K562 (cell line): ENCODE measurements around the gene MYH9. TPM values are rescaled to one million over a fixed set of nuclear protein-coding genes. Genes with fewer than 3 reads are reported as not detected.

Experiments used
- ATAC-seq: fragments of 200-7000 bp; cut with Tn5 transposase; 3 replicates; pipeline ENCODE4 v1.9.1; 2020; ENCODE audit warnings: moderate library complexity
- BruUV-seq: library from RNA; stranded (reverse); fragments of 400-500 nt; replicated peaks from 2 replicates; lab custom pipeline; 2021; lab: Mats Ljungman, UMichigan
- CTCF ChIA-PET: fragments of 300-600 bp; formaldehyde crosslinking; extraction: SDS; loops from one replicate; lab custom pipeline; 2021; ENCODE audit warnings: low intra/inter-chr PET ratio; lab: Yijun Ruan, JAX
- POLR2A ChIA-PET: fragments of 300-600, 350-650 bp; sonication (Branson Sonifier 250); formaldehyde crosslinking; extraction: SDS; loops from one replicate; lab custom pipeline; 2021; ENCODE audit warnings: antibody characterized with exemption, inconsistent platforms; lab: Yijun Ruan, JAX
- DNase-seq, 4 experiments: peaks; one replicate each; pipeline versions ENCODE4 v3.0.0 to v3.0.0-alpha.2; 2011 to 2018; ENCODE audit warnings: low spot score in 3 of 4, mixed read lengths in 3 of 4; ENCODE audit errors: extremely low read depth in 1 of 4
- FAIRE-seq: peaks from 2 replicates; lab custom pipeline; 2011; peaks lifted over from hg19 to GRCh38; lab: Jason Lieb, UNC
- H2AFZ ChIP-seq: 2 replicates; pipeline ENCODE4 v1.6.0; 2011; ENCODE audit warnings: low read depth, low read length, control low read depth, inconsistent platforms
- H3K27ac ChIP-seq: fragments of 200-600 bp; 3 replicates; pipeline ENCODE4 v1.8.0; 2011; ENCODE audit warnings: low read depth, mild to moderate bottlenecking, control low read depth, inconsistent platforms, low read length, moderate library complexity, mixed read lengths; ENCODE audit errors: extremely low read depth
- H3K27me3 ChIP-seq, 2 experiments: fragments of 300-600 bp in 1 of 2; 2 replicates in 1 of 2; 3 replicates in 1 of 2; pipeline versions ENCODE4 v1.6.0 to v1.8.0; 2011; ENCODE audit warnings: inconsistent platforms in 2 of 2, low read length in 2 of 2, mild to moderate bottlenecking in 1 of 2, mixed read lengths in 1 of 2, moderate library complexity in 1 of 2; ENCODE audit not compliant: control insufficient read depth in 2 of 2, insufficient read depth in 2 of 2
- H3K36me3 ChIP-seq: fragments of 300-600 bp; 3 replicates; pipeline ENCODE4 v1.8.0; 2011; ENCODE audit warnings: mild to moderate bottlenecking, low read length, inconsistent platforms; ENCODE audit not compliant: control insufficient read depth, insufficient read depth
- H3K4me1 ChIP-seq, 2 experiments: fragments of 200-600 bp in 1 of 2; replicated peaks in 1 of 2; 2 replicates in 1 of 2; 3 replicates in 1 of 2; pipeline versions ENCODE4 v1.5.1 to v1.8.0; 2011; ENCODE audit warnings: inconsistent platforms in 2 of 2, low read length in 2 of 2, mild to moderate bottlenecking in 1 of 2, mixed read lengths in 1 of 2, moderate library complexity in 1 of 2; ENCODE audit not compliant: control insufficient read depth in 2 of 2, insufficient read depth in 2 of 2
- H3K4me2 ChIP-seq: 2 replicates; pipeline ENCODE4 v1.6.1; 2011; ENCODE audit warnings: low read length, control low read depth, inconsistent platforms, mixed read lengths; ENCODE audit not compliant: insufficient read depth
- H3K4me3 ChIP-seq: fragments of 200-600 bp; sonication (generic), shearing (Covaris generic); 2 replicates; pipeline ENCODE4 v1.5.1; 2016; ENCODE audit warnings: control low read depth, inconsistent platforms
- H3K79me2 ChIP-seq: fragments of 200-600 bp; 3 replicates; pipeline ENCODE4 v1.8.0; 2011; ENCODE audit warnings: low read length, inconsistent platforms; ENCODE audit not compliant: control insufficient read depth, insufficient read depth
- H3K9ac ChIP-seq, 2 experiments: 2 replicates each; pipeline versions ENCODE4 v1.6.0 to v1.6.1; 2011; ENCODE audit warnings: low read depth in 2 of 2, low read length in 2 of 2, control low read depth in 1 of 2, inconsistent platforms in 1 of 2, mild to moderate bottlenecking in 1 of 2, mixed read lengths in 1 of 2; ENCODE audit not compliant: insufficient read depth in 1 of 2
- H3K9me1 ChIP-seq: one replicate; pipeline ENCODE4 v1.6.0; 2011; ENCODE audit warnings: inconsistent platforms, mild to moderate bottlenecking, low read length, moderate library complexity; ENCODE audit not compliant: control insufficient read depth, insufficient read depth
- H3K9me3 ChIP-seq: replicated peaks from 2 replicates; pipeline ENCODE4 v1.5.1; 2011; ENCODE audit warnings: low read depth, low read length, inconsistent platforms; ENCODE audit not compliant: control insufficient read depth, insufficient read depth
- H4K20me1 ChIP-seq: replicated peaks from 2 replicates; pipeline ENCODE4 v1.6.1; 2011; ENCODE audit warnings: low read length, inconsistent platforms, mixed read lengths; ENCODE audit not compliant: control insufficient read depth, insufficient read depth
- FOXM1 ChIP-seq, 2 experiments: fragments of 450-650 bp in 1 of 2; sonication (generic) in 1 of 2; formaldehyde crosslinking in 1 of 2; IDR thresholded peaks; 2 replicates each; pipeline versions ENCODE4 v1.6.1 to v1.9.0; 2017 to 2022; ENCODE audit warnings: low read depth in 2 of 2, mild to moderate bottlenecking in 2 of 2, missing genetic modification reagents in 1 of 2, moderate library complexity in 1 of 2
- MYNN ChIP-seq, 2 experiments: sonication (generic); formaldehyde crosslinking in 1 of 2; IDR thresholded peaks; 2 replicates each; pipeline versions ENCODE4 v1.5.0 to v1.6.1; 2016 to 2020; ENCODE audit warnings: antibody characterized with exemption in 1 of 2, missing genetic modification reagents in 1 of 2
- RREB1 ChIP-seq: fragments of 250-450 bp; sonication (Bioruptor Pico); IDR thresholded peaks from 2 replicates; pipeline ENCODE4 v1.4.0; 2020
- SMARCA4 ChIP-seq: fragments of 450-650 bp; IDR thresholded peaks from 2 replicates; pipeline ENCODE4 v1.6.1; 2016
- ZEB2 ChIP-seq: fragments of 450-650 bp; IDR thresholded peaks from 2 replicates; pipeline ENCODE4 v1.6.1; 2016
- WGBS: fragments of 100-300 bp; shearing (Covaris generic); methylation state at CpG from one replicate; pipeline ENCODE4 v1.1.6; 2016; ENCODE audit warnings: low coverage, mixed read lengths; ENCODE audit not compliant: insufficient coverage; ENCODE audit errors: missing lambda C conversion rate; 5-methylcytosine and 5-hydroxymethylcytosine counted together
- in situ Hi-C: fragments of 300-500 bp; cut with MboI; formaldehyde crosslinking; loops from 4 replicates; pipeline ENCODE4 v1.15.0; 2018; ENCODE audit warnings: inconsistent platforms, mixed read lengths
- intact Hi-C: fragments of 100-400 bp; cut with micrococcal nuclease; formaldehyde crosslinking; loops from 2 replicates; pipeline ENCODE4 v1.14.2; 2022
- polyA plus RNA-seq, 8 experiments: library from polyadenylated mRNA; depleted of rRNA in 4 of 8; stranded (reverse) in 5 of 8; unstranded in 3 of 8; fragments of >200 nt; fragmentation: Nextera tagmentation in 2 of 8; fragmentation: Illumina TruSeq in 1 of 8; extraction: Ambion mirVana in 2 of 8; extraction: Trizol in 1 of 8; gene quantifications; 2 replicates each; pipeline versions ENCODE4 v1.2.1 to v1.2.3, GENCODE V29; 2011 to 2014; ENCODE audit warnings: inconsistent platforms in 1 of 8, missing spikeins in 1 of 8
- total RNA-seq, 7 experiments: library from RNA; depleted of rRNA in 6 of 7; stranded (reverse); fragments of >200 nt in 6 of 7; fragmentation: Illumina TruSeq in 2 of 7; extraction: Trizol in 2 of 7; gene quantifications; 2 replicates each; pipeline versions ENCODE4 v1.2.1 to v1.2.3, GENCODE V29; 2011 to 2021; ENCODE audit warnings: low replicate concordance in 1 of 7

MYH9 gene
- total and polyA plus RNA-seq, 9 of the 15 experiments (the other 6 are each of a cell fraction or from before 2014, with no cell fraction given), result 0.71 to 111 (median 24.6) TPM

- Histone ChIP-seq H3K4me3 (no peak overlapping the region), H3K36me3 (peaks cover 17% of the 10 kb centered on the region; the same call in 2 of the 3 replicates), H3K4me2 (no peak overlapping the region), H3K79me2 (peaks cover 65% of the 10 kb centered on the region), H3K9me1 (no peaks in the 10 kb centered on the region), H3K9me3 (no peaks in the 10 kb centered on the region), H2AFZ (no peak overlapping the region), H3K27me3 (no peaks in the 10 kb centered on the region), H3K9ac (peak overlapping the region in 1 of 2 experiments; percentile 68; a peak in 2 of 4 replicates), H3K4me1 (peaks cover 17 to 18% of the 10 kb centered on the region in 2 experiments), H4K20me1 (no peaks in the 10 kb centered on the region), H3K27ac (no peak overlapping the region)
- 88% methylated on average over 17 of the region's 22 CpGs for WGBS
- in situ Hi-C loops (no loop called here), intact Hi-C loops (no loop called here)
- BruUV-seq, result no TSS peak
- no peak for FAIRE-seq
- no peak for ATAC-seq
- ChIA-PET POLR2A (interaction anchor here (0.6 to 1.0 kb wide), 3 partner anchors 13 to 18 kb away, joined by 3 read pairs; no protein-coding TSS in a partner anchor), CTCF (no interaction called here)
- no peak for DNase-seq
- TF ChIP-seq MYNN (IDR thresholded peaks at IDR 0.05), result no peak
- no peak for TF ChIP-seq MYNN (CRISPR knock-in tag; IDR thresholded peaks at IDR 0.05)
- no peak for TF ChIP-seq ZEB2
- TF ChIP-seq FOXM1 (IDR thresholded peaks at IDR 0.05; ENCODE audit: low read depth), result no peak
- no peak for TF ChIP-seq FOXM1 (CRISPR knock-in tag; IDR thresholded peaks at IDR 0.05; ENCODE audit: low read depth)
- TF ChIP-seq SMARCA4, result no peak
- no peak for TF ChIP-seq RREB1 (CRISPR knock-in tag)
These were observed 35.6 kb downstream of the MYH9 start for GRCh38 chr22:36351921-36352802.
